ENCODE data around the gene NFKB2.

The NFKB2 gene

GRCh38 chr10:102395400-102396316 lies at the start of gene NFKB2:
Gene NFKB2 (plus strand): TSS chr10:102395705. CDS start chr10:102395960, 255 bp downstream.
- in situ Hi-C loops (cut with MboI; ENCODE audit: low sequenced_read_pairs) = loop anchor here (25.0 kb wide), 1 partner anchor 192 kb away; no protein-coding TSS in a partner anchor

- in situ Hi-C loops (cut with MboI; ENCODE audit: low sequenced_read_pairs) = no loop called here
These were observed 48.2 kb upstream of the NFKB2 start for GRCh38 chr10:102347236-102347828.

- in situ Hi-C loops (cut with MboI; ENCODE audit: low sequenced_read_pairs) = loop anchor here (10.0 kb wide), 1 partner anchor 117 kb away; no protein-coding TSS in a partner anchor
These were observed 43.3 kb upstream of the NFKB2 start for GRCh38 chr10:102352066-102352715.

DNA sequence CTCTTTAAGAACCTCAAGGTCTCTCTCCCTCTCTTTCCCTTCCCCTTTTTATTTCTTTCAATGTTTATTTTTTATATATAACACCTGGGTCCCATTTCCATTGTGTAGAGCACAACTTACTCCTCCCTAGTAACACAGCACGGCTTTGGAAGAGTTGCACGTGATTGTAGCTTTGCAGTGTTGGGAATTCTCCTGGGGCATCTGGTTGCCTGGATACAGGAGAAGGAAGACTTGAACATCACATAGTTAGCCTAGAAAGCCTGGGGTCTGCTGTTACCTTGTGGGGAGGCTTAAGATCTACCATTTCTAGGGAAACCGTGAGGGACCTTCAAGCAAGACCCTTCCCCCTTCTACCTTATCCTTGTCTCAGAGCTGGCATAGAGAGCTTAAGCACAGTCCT lies 41.1 kb upstream of the NFKB2 start:
- in situ Hi-C loops (cut with MboI; ENCODE audit: low sequenced_read_pairs) = loop anchor here (10.0 kb wide), 1 partner anchor 120 kb away; no protein-coding TSS in a partner anchor

- in situ Hi-C loops (cut with MboI; ENCODE audit: low sequenced_read_pairs) = loop anchor here (10.0 kb wide), 1 partner anchor 124 kb away; no protein-coding TSS in a partner anchor
These were observed 36.7 kb upstream of the NFKB2 start for GRCh38 chr10:102358712-102359382.

DNA sequence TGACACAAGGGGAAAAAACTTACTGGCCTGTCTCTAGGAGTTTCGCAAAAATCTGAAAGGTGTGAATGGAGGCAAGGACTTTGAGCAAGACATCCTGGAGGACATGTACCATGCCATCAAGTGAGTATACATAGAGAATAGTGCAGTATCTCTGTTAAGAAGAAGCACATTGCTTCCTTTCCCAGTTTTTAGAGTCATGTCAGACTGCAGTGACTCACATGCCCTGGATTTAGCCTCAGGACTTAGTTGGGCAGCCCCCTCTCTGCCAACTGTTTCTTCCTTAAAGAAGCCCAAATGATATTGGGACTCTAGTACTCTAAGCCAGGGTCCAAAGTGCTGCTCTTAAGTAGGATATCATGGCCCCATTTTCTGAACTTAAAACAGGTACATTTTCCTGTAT lies 28.1 kb upstream of the NFKB2 start:
- in situ Hi-C loops (cut with MboI; ENCODE audit: low sequenced_read_pairs) = no loop called here

GRCh38 chr10:102368077-102368476 lies 27.4 kb upstream of the NFKB2 start:
- in situ Hi-C loops (cut with MboI; ENCODE audit: low sequenced_read_pairs) = no loop called here

- in situ Hi-C loops (cut with MboI; ENCODE audit: low sequenced_read_pairs) = no loop called here
These were observed 24.2 kb upstream of the NFKB2 start for GRCh38 chr10:102371295-102371694.

DNA sequence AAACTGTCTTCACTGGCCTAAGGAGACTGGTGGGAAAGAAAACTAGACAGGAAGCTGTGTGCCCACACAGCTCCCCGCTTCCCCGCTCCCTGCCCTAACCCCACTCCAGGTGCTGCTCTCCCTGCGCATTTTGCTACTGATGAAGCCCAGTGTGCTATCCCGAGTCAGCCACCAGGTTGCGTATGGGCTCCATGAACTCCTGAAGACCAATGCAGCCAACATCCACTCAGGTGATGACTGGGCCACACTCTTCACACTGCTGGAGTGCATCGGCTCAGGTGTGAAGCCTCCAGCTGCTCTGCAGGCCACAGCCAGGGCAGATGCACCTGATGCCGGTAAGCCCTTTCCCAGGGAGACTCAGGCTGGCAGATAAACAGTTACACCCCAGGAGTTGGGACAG lies 20.3 kb upstream of the NFKB2 start:
- in situ Hi-C loops (cut with MboI; ENCODE audit: low sequenced_read_pairs) = loop anchor here (25.0 kb wide), 1 partner anchor 212 kb away; no protein-coding TSS in a partner anchor

- in situ Hi-C loops (cut with MboI; ENCODE audit: low sequenced_read_pairs) = loop anchor here (25.0 kb wide), 1 partner anchor 211 kb away; no protein-coding TSS in a partner anchor
These were observed 19.6 kb upstream of the NFKB2 start for GRCh38 chr10:102375867-102376266.

DNA sequence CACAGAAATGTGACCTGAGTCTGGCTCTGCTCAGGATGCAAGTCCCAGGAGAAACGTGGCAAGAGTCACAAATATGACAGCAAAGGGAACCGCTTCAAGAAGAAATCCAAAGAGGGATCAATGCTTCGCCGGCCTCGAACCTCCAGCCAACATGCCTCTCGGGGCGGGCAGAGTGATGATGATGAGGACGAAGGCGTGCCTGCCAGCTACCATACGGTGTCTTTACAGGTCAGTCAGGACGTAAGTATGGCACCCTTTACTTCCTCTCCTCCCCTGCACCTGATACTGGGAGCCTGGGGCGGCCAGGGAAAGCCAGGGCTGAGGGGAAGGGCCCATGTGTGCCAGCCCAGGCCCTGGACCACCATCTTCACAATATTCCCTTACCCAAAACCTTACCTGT lies 18.6 kb upstream of the NFKB2 start:
- in situ Hi-C loops (cut with MboI; ENCODE audit: low sequenced_read_pairs) = loop anchor here (25.0 kb wide), 1 partner anchor 210 kb away; no protein-coding TSS in a partner anchor

- in situ Hi-C loops (cut with MboI; ENCODE audit: low sequenced_read_pairs) = loop anchor here (25.0 kb wide), 1 partner anchor 208 kb away; no protein-coding TSS in a partner anchor
These were observed 16.1 kb upstream of the NFKB2 start for GRCh38 chr10:102379383-102379782.

DNA sequence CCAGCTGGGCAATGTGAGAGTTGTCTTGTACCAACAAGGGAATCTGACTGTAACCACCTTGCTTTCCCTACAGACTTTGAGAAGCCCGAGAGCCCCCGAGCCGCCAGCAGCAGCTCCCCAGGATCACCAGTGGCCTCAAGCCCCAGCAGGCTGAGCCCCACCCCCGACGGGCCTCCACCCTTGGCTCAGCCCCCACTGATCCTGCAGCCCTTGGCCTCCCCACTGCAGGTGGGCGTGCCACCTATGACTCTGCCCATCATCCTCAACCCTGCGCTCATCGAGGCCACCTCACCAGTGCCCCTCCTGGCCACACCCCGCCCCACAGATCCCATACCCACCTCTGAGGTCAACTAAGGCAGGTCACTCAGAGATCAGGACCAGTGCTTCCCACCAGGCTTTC lies 13.5 kb upstream of the NFKB2 start:
- in situ Hi-C loops (cut with MboI; ENCODE audit: low sequenced_read_pairs) = loop anchor here (25.0 kb wide), 1 partner anchor 205 kb away; no protein-coding TSS in a partner anchor

DNA sequence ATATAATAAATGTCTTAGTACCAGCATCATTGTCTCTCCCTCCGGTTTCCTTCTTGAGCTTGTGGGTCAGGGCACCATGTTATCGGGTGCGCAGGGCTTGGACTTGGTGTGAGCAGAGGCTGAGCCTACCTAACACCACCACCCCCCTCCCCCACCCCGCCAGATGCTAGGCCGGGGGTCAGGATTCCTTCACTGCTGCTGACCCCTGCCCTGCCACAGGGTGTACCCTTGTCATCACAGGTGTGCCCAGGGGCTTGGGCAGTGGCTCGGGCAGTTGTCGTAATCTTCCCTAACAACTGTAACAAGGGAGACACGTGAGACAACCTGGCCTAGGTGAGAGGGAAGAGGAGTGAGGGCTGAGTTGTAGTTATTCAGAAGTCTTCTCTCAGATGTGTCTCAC lies 12.6 kb upstream of the NFKB2 start:
- in situ Hi-C loops (cut with MboI; ENCODE audit: low sequenced_read_pairs) = loop anchor here (25.0 kb wide), 1 partner anchor 204 kb away; no protein-coding TSS in a partner anchor

DNA sequence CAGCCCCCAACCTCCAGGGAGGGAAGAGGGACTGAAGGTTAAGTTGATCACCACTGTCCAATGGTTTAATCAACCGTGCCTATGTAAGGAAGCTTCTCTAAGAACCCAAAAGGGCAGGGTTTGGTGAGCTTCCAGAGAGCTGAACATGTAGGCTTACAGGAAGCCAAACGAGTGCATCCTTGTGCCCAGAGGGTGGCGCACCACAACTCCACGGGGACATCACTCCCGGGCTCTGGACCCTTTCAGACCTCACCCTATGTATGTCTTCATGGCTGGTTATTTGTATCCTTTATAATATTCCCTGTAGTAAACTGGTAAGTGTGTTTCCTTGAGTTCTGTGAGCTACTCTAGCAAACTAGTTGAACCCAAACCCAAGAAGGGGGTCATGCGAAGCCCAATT lies 11.5 kb upstream of the NFKB2 start:
- in situ Hi-C loops (cut with MboI; ENCODE audit: low sequenced_read_pairs) = loop anchor here (25.0 kb wide), 1 partner anchor 203 kb away; no protein-coding TSS in a partner anchor

GRCh38 chr10:102384606-102385429 lies 10.7 kb upstream of the NFKB2 start:
- in situ Hi-C loops (cut with MboI; ENCODE audit: low sequenced_read_pairs) = loop anchor here (25.0 kb wide), 1 partner anchor 202 kb away; no protein-coding TSS in a partner anchor

- in situ Hi-C loops (cut with MboI; ENCODE audit: low sequenced_read_pairs) = loop anchor here (5.0 to 25.0 kb wide), 2 partner anchors 87 to 197 kb away; no protein-coding TSS in a partner anchor
These were observed 5.6 kb upstream of the NFKB2 start for GRCh38 chr10:102389894-102390293.

DNA sequence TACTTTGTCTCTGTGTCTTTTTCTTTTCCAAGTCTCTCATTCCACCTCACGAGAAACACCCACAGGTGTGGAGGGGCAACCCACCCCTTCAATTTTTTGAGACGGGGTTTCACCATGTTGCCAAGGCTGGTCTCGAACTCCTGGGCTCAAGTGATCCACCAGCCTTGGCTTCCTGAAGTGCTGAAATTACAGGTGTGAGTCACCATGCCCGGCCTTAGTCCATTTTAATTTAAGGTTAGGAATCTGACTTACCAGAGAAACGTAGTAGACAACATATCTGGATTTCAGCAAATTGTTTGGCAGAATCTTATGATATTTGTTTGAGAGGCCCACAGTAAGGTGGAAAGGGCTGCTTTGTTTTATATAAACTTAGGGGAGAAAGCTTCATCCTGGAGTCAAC lies 3.2 kb upstream of the NFKB2 start:
- in situ Hi-C loops (cut with MboI; ENCODE audit: low sequenced_read_pairs) = loop anchor here (5.0 to 25.0 kb wide), 2 partner anchors 85 to 195 kb away; no protein-coding TSS in a partner anchor
